ENCODE results near the gene CNTNAP5.

DNA sequence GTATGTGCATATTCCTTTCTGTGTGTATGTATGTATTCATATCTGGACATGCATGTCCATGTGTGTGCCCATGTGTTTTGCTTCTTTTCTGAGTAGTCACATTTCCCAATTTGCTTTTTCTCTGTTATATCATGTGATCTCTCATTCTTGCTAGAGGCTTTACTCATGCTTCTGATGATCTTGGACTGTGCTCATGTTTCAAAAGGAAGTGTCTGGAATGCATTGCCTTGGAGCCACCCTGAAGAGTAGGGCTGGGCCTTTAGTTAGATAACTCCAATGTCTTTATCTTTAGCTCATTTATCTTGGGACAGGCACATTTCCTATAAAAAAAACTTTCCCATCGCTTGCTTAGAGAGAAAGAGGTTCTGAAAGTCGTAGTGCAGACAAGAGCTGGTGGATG is 859.2 kb downstream of the CNTNAP5 start:
- TF ChIP-seq, protein P1, sequence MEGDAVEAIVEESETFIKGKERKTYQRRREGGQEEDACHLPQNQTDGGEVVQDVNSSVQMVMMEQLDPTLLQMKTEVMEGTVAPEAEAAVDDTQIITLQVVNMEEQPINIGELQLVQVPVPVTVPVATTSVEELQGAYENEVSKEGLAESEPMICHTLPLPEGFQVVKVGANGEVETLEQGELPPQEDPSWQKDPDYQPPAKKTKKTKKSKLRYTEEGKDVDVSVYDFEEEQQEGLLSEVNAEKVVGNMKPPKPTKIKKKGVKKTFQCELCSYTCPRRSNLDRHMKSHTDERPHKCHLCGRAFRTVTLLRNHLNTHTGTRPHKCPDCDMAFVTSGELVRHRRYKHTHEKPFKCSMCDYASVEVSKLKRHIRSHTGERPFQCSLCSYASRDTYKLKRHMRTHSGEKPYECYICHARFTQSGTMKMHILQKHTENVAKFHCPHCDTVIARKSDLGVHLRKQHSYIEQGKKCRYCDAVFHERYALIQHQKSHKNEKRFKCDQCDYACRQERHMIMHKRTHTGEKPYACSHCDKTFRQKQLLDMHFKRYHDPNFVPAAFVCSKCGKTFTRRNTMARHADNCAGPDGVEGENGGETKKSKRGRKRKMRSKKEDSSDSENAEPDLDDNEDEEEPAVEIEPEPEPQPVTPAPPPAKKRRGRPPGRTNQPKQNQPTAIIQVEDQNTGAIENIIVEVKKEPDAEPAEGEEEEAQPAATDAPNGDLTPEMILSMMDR (IDR thresholded peaks at IDR 0.05; ENCODE audit: low read depth, low read length, missing input control): no peak
- TF ChIP-seq FOXA1 (IDR thresholded peaks at IDR 0.05) (no peak), EGR1 (IDR thresholded peaks at IDR 0.05; ENCODE audit: low read depth in 2 of 2) (no peak), RAD21 (IDR thresholded peaks at IDR 0.05) (no peak), HNF4A (conservative IDR thresholded peaks at IDR 0.05) (no peak)
- TF ChIP-seq, protein P2, sequence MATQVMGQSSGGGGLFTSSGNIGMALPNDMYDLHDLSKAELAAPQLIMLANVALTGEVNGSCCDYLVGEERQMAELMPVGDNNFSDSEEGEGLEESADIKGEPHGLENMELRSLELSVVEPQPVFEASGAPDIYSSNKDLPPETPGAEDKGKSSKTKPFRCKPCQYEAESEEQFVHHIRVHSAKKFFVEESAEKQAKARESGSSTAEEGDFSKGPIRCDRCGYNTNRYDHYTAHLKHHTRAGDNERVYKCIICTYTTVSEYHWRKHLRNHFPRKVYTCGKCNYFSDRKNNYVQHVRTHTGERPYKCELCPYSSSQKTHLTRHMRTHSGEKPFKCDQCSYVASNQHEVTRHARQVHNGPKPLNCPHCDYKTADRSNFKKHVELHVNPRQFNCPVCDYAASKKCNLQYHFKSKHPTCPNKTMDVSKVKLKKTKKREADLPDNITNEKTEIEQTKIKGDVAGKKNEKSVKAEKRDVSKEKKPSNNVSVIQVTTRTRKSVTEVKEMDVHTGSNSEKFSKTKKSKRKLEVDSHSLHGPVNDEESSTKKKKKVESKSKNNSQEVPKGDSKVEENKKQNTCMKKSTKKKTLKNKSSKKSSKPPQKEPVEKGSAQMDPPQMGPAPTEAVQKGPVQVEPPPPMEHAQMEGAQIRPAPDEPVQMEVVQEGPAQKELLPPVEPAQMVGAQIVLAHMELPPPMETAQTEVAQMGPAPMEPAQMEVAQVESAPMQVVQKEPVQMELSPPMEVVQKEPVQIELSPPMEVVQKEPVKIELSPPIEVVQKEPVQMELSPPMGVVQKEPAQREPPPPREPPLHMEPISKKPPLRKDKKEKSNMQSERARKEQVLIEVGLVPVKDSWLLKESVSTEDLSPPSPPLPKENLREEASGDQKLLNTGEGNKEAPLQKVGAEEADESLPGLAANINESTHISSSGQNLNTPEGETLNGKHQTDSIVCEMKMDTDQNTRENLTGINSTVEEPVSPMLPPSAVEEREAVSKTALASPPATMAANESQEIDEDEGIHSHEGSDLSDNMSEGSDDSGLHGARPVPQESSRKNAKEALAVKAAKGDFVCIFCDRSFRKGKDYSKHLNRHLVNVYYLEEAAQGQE (IDR thresholded peaks at IDR 0.05): no peak
- TF ChIP-seq, protein P3, sequence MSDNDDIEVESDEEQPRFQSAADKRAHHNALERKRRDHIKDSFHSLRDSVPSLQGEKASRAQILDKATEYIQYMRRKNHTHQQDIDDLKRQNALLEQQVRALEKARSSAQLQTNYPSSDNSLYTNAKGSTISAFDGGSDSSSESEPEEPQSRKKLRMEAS (IDR thresholded peaks at IDR 0.05): no peak
- TF ChIP-seq, protein P4, sequence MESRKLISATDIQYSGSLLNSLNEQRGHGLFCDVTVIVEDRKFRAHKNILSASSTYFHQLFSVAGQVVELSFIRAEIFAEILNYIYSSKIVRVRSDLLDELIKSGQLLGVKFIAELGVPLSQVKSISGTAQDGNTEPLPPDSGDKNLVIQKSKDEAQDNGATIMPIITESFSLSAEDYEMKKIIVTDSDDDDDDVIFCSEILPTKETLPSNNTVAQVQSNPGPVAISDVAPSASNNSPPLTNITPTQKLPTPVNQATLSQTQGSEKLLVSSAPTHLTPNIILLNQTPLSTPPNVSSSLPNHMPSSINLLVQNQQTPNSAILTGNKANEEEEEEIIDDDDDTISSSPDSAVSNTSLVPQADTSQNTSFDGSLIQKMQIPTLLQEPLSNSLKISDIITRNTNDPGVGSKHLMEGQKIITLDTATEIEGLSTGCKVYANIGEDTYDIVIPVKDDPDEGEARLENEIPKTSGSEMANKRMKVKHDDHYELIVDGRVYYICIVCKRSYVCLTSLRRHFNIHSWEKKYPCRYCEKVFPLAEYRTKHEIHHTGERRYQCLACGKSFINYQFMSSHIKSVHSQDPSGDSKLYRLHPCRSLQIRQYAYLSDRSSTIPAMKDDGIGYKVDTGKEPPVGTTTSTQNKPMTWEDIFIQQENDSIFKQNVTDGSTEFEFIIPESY (IDR thresholded peaks at IDR 0.05): no peak
